HG02852 (cell line): ENCODE results near the gene CHIC2.
"Not testable (repeated sequence)": the region's sequence is repeated elsewhere in the genome, so short reads cannot be mapped to it uniquely, and the experiment has no call there.

Experiments used
- ATAC-seq: cut with Tn5 transposase; IDR thresholded peaks from one replicate; pipeline ENCODE4 v1.9.1; 2021; ENCODE audit warnings: mild to moderate bottlenecking, moderate library complexity; ENCODE audit not compliant: unreplicated experiment

The CHIC2 gene

DNA sequence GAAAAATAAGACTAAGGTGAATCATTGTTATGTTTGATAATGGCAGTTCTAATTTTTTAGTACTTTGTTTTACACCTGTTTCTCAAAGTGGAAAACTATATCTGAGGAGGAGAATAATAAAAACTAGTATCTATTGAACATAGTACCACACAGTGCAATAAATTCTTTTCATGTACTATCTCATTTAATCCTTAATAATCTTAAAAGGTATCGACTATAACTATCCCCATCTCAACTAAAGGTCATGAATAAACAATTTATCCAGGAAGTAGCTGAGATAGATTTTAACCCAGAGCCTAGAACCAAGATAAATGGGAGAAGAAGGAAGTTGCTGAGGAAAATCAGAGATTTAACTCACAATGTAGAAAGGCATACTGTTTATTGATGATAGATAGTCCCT is 2.5 kb downstream of the CHIC2 start:
- ATAC-seq: no peak

DNA sequence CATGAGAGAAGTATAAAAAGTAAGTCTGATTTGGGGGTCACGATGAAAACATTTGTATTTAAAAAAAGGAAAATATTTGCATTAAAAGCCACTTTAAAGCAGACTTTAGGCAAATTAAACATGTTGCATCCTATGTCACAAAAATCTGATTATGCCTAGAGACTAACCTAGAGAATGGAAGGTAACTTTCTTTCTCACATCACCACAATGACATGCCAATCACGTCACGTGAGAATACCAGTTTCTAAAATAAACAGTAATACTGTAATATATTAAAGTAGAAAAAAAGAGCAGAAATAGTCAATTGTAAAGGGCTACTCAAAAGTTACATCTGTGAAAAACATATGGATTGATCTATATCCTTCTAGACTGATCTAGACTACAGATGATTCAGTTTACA is 3.3 kb downstream of the CHIC2 start:
- no peak for ATAC-seq

DNA sequence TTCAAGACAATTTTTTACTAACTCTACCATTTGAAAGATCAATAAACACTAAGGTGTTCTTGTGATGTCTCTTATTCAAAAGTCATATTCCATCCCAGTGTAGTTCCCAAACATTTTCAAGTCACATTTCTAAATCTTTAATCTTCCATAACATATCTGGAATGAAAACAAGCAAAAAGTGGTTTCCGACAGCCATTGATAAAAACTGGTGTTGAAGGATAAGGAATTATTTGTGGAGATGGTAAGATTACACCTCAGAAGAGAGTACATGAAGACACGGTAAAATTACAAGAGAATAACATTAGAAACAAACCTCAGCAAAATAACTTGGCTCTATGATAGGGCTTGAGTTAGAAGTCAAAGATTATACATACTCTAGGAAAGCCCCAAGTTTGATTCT is 4.3 kb downstream of the CHIC2 start:
- no peak for ATAC-seq

DNA sequence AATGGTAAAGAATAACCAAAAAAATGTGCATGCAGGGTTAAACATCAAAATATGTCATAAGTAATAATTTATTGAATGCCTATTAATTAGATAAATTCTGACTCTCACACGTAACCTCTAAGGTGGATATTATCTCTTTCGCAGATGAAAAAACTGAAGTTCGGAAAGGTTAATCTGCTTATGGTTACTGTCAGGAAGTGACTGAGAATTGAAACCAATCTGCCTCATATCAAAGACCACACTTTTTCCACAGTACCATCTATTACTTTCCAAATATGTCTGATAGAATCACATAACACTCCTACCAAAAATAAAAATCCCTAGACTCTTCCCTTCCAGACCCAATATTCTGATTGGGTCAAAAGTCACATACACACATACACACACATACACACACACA is 6.2 kb downstream of the CHIC2 start:
- peak; percentile 54 for ATAC-seq

DNA sequence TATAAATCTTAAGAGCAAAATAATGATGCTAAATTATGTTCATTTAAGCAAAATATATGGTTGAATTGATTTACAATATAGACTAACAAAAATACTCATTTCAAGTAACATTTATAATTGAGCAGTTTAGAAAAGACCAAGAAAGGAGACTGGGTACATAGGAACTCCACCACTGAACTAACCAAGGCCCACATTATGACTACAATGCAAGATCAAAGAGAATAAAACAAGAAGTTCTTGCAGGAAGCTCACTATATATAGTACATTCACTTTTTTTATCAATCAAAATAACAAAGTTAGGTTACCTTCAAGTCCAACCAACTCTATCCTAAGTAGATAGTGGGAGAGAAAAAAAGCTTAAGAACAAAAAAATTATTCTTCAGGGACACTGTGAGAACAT is 8.0 kb downstream of the CHIC2 start:
- ATAC-seq: no peak

DNA sequence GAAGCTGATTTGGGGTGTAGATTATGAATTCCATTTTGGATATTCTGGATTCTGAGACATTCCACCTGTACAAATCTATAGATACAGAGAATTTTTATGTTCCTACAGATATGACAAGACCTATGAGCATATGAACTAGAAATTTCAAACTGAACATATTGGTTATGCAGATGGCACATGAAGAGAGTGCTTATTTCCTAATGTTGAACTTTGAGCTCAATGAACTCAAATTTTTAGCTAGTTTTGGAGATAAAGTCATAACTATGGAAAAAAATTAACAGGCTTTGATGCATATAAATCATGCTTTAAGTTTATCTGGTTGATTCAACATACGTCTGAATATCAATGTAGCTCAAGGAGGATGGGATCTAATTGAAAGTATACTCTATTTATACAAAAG is 8.9 kb downstream of the CHIC2 start:
- ATAC-seq: no peak

DNA sequence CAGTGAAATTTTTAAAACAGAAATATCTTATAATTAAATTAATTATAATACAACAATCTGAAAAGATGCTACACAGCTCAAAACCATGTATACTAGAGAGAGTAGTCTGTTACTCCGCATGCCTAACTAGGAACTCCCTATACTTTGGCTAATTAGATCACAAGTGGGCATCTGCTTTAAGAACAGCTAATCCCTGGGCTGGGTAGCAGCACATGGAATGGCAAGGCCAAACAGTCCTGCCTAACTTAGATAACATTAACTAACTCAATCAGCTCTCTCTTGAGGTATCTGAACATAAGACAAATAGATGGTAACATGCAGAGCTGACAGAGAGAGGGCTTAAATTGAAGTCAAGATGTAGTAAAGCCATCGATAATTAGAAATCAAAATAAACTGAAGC is 9.9 kb downstream of the CHIC2 start:
- no peak for ATAC-seq

DNA sequence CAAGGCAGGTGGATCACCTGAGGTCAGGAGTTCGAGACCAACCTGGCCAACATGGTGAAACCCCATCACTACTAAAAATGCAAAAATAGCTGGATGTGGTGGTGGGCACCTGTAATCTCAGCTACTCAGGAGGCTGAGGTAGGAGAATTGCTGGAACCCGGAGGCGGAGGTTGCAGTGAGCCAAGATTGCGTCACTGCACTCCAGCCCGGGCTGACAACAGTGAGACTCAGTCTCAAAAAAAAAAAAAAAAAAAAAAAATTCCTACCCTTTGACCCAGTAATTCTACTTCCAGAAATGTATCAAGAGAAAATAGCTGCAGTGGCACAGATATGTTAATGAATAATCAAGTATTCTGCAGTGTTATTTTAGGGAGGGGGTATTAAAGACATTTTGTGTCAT is 11.1 kb downstream of the CHIC2 start:
- not testable (repeated sequence) for ATAC-seq

DNA sequence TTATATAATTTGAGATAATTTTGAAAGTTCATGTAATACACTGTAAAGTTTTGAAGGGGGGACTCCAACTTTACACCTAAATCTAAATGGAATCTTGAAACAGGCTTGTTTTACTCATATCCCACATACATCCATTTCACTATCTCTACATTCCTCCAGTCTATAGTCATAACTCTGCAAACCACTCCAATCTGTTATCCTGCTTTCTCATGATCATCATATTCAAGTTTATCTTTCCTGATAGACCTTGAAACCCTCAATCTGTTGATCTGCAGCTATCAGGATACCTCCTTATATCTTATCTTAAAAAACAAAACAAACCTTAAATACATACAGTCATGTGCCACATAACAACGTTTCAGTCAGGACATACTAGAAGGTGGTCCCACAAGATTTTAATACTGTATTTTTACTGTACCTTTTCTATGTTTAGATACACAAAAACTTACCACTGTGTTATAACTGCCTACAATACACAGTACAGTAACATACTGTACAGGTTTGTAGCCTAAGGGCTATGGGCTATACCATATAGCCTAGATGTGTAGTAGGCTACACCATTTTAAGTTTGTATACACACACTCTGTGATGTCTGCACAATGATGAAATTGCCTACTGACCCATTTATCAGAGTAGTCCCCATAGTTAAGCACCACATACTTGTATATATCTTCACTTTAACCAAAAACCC is 14.0 kb downstream of the CHIC2 start:
- no peak for ATAC-seq

DNA sequence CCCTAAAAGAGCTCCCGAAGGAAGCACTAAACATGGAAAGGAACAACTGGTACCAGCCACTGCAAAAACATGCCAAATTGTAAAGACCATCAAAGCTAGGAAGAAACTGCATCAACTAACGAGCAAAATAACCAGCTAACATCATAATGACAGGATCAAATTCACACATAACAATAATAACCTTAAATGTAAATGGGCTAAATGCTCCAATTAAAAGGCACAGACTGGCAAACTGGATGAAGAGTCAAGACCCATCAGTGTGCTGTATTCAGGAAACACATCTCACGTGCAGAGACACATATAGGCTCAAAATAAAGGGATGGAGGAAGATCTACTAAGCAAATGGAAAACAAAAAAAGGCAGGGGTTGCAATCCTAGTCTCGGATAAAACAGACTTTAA is 20.8 kb downstream of the CHIC2 start:
- ATAC-seq: not testable (repeated sequence)

DNA sequence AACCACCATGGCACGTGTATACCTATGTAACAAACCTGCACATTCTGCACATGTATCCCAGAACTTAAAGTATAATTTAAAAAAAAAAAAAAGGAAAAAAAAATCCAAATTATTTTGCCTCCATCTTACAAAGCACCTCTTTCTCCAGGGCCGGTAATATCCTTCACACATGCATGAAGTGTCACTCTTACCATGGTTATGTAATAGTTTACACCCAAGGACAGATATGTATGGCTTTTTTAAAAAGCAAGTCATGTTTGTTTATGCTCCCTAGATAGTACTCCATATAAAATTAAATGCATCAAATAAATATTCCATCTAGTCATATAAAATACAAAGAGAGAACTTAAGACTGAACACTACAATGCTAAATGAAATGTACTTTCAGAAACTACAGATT is 22.5 kb downstream of the CHIC2 start:
- no peak for ATAC-seq

DNA sequence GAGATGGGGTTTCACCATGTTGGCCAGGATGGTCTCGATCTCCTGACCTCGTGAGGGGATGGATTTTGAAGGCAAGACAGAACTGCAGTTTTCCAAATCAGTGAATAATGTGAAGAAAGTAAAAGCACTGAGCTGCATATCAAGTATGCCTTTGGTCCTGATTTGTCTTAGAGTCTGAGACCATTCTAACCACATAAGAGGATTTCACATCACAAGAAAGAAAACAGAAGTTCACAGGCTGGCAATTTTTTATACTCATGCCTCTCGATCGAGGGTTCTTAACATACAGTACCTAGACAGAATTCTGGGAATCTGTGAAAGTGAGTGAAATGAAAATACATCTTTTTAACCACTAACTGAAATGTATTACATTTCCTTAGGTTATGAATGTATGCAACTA is 23.3 kb downstream of the CHIC2 start:
- no peak for ATAC-seq

DNA sequence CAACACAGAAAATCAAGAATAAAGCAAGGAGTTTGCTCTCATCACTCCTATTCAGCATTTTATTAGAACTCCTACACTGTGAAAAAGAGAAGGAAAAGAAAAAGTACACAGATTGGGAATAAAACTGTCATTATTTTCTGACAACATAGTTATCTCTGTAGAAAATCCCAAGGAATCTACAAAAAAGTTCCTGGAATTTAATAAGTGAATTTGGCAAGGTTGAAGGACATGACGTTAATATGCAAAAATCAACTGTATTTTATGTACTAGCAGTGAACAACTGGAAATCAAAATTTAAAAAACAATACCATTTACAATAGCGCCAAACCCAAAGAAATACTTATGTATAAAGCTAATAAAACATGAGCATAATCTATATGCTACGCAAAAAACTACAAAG is 26.3 kb downstream of the CHIC2 start:
- no peak for ATAC-seq

DNA sequence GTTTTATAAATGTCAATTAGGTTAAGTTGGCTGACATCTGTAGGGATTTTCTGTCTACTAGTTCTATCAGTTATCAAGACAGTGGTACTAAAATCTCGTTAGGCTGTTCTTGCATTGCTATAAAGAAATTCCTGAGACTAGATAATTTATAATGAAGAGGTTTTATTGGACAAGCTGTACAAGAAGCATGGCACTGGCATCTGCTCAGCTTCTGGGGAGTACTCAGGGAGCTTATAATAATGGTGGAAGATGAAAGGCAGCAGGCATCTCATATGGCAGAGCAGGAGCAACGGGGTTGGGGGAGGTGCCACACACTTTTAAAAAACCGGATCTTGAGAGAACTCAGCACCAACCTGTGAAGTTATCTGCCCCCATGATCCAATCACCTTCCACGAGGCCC is 28.2 kb downstream of the CHIC2 start:
- ATAC-seq: no peak

DNA sequence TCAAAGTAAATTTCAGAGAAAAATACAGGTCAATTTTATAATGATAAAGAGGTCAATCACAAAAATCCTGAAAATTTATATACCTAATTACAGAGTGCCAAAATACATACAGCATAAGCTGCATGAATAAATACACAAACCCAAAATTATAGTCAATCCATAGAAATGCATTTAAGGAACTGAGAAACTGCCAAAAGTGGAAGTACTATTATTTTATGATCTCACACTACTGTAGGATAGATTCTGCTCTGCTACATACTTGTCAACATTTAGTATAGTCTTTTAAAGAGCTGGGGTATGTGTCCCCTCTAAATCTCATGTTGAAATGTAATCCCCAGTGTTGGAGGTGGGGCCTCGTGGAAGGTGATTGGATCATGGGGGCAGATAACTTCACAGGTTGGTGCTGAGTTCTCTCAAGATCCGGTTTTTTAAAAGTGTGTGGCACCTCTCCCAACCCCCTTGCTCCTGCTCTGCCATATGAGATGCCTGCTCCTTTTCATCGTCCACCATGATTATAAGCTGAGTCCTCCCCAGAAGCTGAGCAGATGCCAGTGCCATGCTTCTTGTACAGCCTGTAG is 31.8 kb downstream of the CHIC2 start:
- peak; percentile 50 for ATAC-seq

DNA sequence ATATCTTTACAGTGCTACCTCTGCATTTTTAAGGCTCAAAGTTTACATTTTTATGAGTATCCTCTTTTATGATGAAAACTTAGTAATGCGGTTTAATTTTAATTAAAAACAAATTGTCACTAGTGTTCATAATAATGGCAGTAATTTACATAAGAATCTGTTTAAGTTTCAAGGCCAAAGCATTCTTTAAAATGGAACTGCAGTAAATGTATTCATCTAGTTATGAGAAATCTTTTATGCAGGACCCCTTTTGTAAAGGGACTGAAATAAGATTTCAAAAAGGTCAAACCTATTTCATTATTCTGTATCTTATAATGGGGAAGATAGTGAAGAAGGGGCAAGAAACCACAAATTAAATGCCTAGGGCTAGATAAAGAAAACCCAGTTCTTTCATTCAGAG is 37.1 kb downstream of the CHIC2 start:
- no peak for ATAC-seq

DNA sequence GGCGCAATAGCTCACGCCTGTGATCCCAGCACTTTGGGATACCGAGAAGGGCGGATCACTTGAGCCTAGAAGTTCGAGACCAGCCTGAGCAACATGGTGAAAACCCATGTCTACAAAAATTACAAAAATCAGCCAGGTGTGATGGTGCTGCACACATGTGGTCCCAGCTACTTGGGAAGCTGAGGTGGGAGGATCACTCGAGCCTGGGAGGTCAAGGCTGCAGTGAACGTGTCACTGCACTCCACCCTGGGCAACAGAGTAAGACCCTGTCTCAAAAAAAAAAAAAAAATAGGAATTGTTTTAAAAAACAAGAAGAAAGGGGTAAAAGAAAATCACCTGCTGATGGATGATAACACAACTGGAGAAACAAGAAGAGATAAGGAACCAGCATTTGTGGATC is 38.8 kb downstream of the CHIC2 start:
- no peak for ATAC-seq

DNA sequence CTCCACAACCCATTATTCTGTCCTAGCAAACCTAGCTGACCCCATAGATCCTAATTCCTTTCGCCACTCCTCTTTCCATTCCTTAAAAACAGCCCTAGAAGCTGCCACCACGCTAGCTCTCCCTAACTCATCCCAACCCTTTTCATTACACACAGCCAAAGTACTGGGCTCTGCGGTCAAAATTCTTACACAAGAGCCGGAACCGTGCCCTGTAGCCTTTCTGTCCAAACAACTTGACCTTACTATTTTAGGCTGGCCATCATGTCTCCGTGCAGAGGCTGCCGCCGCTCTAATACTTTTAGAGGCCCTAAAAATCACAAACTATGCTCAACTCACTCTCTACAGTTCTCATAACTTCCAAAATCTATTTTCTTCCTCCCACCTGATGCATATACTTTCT is 41.4 kb downstream of the CHIC2 start:
- not testable (repeated sequence) for ATAC-seq

DNA sequence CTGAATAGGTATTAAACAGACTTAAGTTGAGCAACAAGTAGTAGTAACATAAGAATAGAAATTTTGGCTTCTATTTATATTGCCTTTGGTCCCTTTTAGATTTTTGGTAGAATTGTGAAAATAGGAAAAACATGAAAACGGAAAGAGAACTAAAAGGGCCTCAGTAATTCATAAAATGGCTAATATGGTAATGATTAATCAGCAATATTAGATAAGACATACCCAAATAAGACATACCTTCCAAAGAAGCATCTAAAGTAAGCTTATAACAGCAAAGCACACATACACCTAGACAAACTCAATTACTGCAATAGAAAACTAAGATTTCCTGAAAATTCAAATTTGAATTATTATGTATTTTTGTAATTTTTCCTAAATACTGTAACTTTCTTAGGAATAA is 46.4 kb downstream of the CHIC2 start:
- ATAC-seq: no peak

DNA sequence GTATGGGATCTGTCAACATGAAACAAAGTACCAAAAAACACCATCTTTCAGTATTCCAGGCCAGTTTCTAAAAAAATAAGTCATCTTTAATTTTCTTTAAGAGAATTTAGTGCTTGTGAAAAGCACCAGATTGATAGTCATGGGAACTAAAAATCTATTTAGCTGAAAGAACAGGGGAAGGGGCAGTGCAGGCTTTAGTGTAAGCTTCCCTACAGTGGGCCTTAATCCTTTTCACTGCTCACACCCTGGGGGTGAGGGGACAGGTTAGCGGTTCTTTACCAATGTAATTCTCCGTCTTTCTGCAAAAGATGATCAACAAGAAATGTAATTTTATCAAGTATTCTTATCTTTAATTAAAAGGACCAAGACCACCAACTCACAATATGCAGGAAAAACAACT is 47.1 kb downstream of the CHIC2 start:
- ATAC-seq: no peak

DNA sequence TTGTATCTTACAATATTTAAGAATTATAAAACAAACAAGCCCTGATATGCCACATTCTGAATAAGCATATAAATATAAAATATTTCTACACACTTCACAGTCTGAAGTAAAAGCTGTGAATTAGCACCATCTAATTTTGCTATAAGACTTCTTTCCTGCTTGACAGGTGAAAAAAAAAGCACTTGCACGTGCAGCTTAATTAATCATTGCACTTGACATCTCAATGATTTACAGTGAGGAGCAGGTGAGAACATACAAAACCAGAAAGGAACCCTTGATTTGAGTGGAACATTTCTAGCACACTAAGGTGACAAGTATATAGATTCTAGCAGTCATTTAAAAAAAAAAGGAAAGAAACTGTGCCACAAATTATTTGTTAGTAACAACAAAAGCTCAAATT is 47.9 kb downstream of the CHIC2 start:
- ATAC-seq: no peak

DNA sequence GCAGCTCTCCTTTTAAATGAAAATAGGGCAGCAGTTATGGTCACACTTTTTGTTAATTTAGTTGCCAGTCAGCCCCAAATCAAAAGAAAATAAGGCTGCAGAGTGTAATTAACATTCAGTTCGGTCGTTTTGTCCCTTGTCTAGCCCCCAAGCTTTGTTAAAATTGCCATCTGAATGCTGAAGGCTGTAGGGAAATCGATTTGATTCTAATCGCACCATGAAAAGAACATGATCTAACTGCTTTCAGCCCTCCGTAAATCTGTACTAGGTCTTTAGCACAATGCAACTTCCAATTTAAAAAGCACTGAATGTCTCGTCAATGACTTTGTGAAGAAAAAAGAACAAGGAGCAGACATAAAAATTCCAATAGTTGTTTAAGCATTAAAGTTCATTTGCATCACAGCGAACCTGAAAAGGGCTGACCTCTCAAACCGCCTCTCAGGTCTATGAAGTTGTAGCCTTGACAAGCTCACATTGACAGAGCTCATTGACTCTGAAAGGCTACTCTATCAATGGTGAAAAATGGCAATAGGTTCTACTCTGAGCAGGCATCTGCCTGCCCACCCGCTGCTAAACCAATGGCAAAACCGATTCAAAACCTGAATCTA is 48.9 kb downstream of the CHIC2 start:
- ATAC-seq: no peak

DNA sequence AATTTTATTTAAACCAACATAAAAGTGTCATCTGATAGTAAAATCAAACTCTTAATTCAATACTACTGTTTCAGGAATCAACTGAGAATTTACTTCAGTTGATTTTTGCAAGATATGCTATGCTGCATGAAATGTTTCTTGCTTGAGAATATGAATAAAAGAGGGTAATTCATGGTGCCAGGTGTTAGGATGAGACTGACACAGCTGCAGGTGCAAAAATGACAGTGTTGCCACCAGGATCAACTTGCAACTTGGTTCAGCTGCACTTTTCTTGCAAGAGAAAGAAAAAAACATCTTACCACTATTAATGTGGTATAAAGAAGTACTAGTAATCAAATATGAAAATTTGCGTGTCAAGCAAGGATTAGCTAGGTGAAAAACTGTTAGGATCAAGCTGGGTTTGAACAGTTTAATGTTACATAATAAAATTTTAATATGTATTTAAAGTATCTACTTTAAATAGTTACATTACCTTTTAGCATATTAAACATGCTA is 49.7 kb downstream of the CHIC2 start:
- no peak for ATAC-seq
